K562 (cell line): ENCODE measurements around the gene C6orf89. TPM values are rescaled to one million over a fixed set of nuclear protein-coding genes. Genes with fewer than 3 reads are reported as not detected.

Experiments
- BCOR ChIP-seq: fragments of 450-650 bp; IDR thresholded peaks from 2 replicates; pipeline ENCODE4 v1.6.1; 2016
- BRD9 ChIP-seq: fragments of 450-650 bp; IDR thresholded peaks from 2 replicates; pipeline ENCODE4 v1.6.1; 2018; ENCODE audit warnings: low read depth; ENCODE audit not compliant: partially characterized antibody
- CEBPB ChIP-seq: fragments of 450-650 bp; IDR thresholded peaks from 2 replicates; pipeline ENCODE4 v1.6.1; 2016; ENCODE audit warnings: missing genetic modification characterization, missing compliant biosample characterization
- DPF2 ChIP-seq: fragments of 450-650 bp; IDR thresholded peaks from 2 replicates; pipeline ENCODE4 v1.6.1; 2016
- GTF2A2 ChIP-seq: IDR thresholded peaks from 2 replicates; pipeline ENCODE4 v1.6.1; 2016; ENCODE audit warnings: mild to moderate bottlenecking, missing genetic modification characterization, missing compliant biosample characterization
- GTF2E2 ChIP-seq: fragments of 200-800 bp; sonication (Bioruptor generic); IDR thresholded peaks from 2 replicates; pipeline ENCODE4 v1.6.1; 2016; ENCODE audit warnings: missing genetic modification characterization, missing compliant biosample characterization
- HCFC1 ChIP-seq: IDR thresholded peaks from 2 replicates; pipeline ENCODE4 v1.6.1; 2012; ENCODE audit warnings: low read depth, low read length, improper control_type of control experiment
- HDAC8 ChIP-seq: fragments of 450-650 bp; IDR thresholded peaks from 2 replicates; pipeline ENCODE4 v1.6.1; 2016; ENCODE audit warnings: mild to moderate bottlenecking, missing genetic modification characterization, moderate library complexity, missing compliant biosample characterization
- LEF1 ChIP-seq: fragments of 450-650 bp; IDR thresholded peaks from 2 replicates; pipeline ENCODE4 v1.6.1; 2016; ENCODE audit warnings: mild to moderate bottlenecking
- NFE2 ChIP-seq: IDR thresholded peaks from 2 replicates; pipeline ENCODE4 v1.6.1; 2014; ENCODE audit warnings: antibody characterized with exemption, low read depth
- RCOR1 ChIP-seq, 2 experiments: IDR thresholded peaks; 2 replicates each; pipeline ENCODE4 v1.6.1; 2012; ENCODE audit warnings: low read depth in 2 of 2, low read length in 2 of 2, borderline replicate concordance in 1 of 2, improper control_type of control experiment in 1 of 2
- RFX1 ChIP-seq: fragments of 450-650 bp; IDR thresholded peaks from 2 replicates; pipeline ENCODE4 v1.6.1; 2016; ENCODE audit warnings: mild to moderate bottlenecking, moderate library complexity
- SIX5 ChIP-seq, 2 experiments: IDR thresholded peaks; 2 replicates each; pipeline ENCODE4 v1.6.1; 2011; ENCODE audit warnings: low read length in 2 of 2, borderline replicate concordance in 1 of 2, low read depth in 1 of 2, mild to moderate bottlenecking in 1 of 2, moderate library complexity in 1 of 2; ENCODE audit not compliant: insufficient read depth in 1 of 2
- SREBF2 ChIP-seq: sonication (generic); formaldehyde crosslinking; IDR thresholded peaks from 2 replicates; pipeline ENCODE4 v1.4.0; 2020; ENCODE audit warnings: mild to moderate bottlenecking, missing genetic modification reagents
- TCFL5 ChIP-seq: fragments of 250-450 bp; sonication (Bioruptor Pico); conservative IDR thresholded peaks from 2 replicates; pipeline ENCODE4 v1.6.1; 2021; ENCODE audit warnings: mild to moderate bottlenecking, moderate library complexity, matching md5 sums
- polyA plus RNA-seq, 8 experiments: library from polyadenylated mRNA; depleted of rRNA in 4 of 8; stranded (reverse) in 5 of 8; unstranded in 3 of 8; fragments of >200 nt; fragmentation: Nextera tagmentation in 2 of 8; fragmentation: Illumina TruSeq in 1 of 8; extraction: Ambion mirVana in 2 of 8; extraction: Trizol in 1 of 8; gene quantifications; 2 replicates each; pipeline versions ENCODE4 v1.2.1 to v1.2.3, GENCODE V29; 2011 to 2014; ENCODE audit warnings: inconsistent platforms in 1 of 8, missing spikeins in 1 of 8
- total RNA-seq, 7 experiments: library from RNA; depleted of rRNA in 6 of 7; stranded (reverse); fragments of >200 nt in 6 of 7; fragmentation: Illumina TruSeq in 2 of 7; extraction: Trizol in 2 of 7; gene quantifications; 2 replicates each; pipeline versions ENCODE4 v1.2.1 to v1.2.3, GENCODE V29; 2011 to 2021; ENCODE audit warnings: low replicate concordance in 1 of 7
- TF ChIP-seq, protein P1 (sequence below): fragments of 250-450 bp; sonication (Bioruptor Pico); IDR thresholded peaks from 2 replicates; pipeline ENCODE4 v1.4.0; 2020; ENCODE audit warnings: borderline replicate concordance

The C6orf89 gene
- total and polyA plus RNA-seq, 9 of the 15 experiments (the other 6 are each of a cell fraction or from before 2014, with no cell fraction given), result 35.2 to 111 (median 58.5) TPM

DNA sequence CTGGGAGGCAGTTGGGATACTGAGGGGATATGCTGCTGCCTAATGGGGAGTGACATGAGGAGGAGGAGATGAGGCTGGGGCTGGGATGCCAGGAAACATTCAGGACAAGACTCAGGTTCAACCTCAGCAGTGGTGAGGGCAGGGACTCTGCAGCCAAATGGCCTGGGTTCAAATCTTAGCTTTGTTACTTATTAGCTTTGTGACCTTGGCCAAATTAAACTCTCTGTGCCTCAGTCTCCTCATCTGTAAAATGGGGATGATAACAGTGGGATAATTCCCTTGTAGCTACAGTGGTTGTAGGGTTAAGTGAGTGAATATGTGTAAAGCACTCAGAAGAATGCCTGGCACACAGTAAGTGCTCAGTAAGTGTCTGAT, 70.7 kb downstream of the C6orf89 start (continued):
- TF ChIP-seq, protein P1, sequence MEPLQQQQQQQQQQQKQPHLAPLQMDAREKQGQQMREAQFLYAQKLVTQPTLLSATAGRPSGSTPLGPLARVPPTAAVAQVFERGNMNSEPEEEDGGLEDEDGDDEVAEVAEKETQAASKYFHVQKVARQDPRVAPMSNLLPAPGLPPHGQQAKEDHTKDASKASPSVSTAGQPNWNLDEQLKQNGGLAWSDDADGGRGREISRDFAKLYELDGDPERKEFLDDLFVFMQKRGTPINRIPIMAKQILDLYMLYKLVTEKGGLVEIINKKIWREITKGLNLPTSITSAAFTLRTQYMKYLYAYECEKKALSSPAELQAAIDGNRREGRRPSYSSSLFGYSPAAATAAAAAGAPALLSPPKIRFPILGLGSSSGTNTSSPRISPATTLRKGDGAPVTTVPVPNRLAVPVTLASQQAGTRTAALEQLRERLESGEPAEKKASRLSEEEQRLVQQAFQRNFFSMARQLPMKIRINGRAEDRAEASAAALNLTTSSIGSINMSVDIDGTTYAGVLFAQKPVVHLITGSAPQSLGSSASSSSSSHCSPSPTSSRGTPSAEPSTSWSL (CRISPR knock-in tag), result no peak
- no peak for TF ChIP-seq DPF2
- peak; percentile 30 for TF ChIP-seq BRD9
- TF ChIP-seq HDAC8 (tag), result no peak
- no peak for TF ChIP-seq RFX1
- 0 out of 4 replicates have a peak, but pooled peaks of 1 of the 2 experiments have one; percentile 11 for TF ChIP-seq RCOR1 (IDR thresholded peaks at IDR 0.05; ENCODE audit: borderline replicate concordance in 1 of 2, low read depth in 2 of 2, low read length in 2 of 2)
- no peak for TF ChIP-seq GTF2A2 (tag)
- no peak for TF ChIP-seq CEBPB
- TF ChIP-seq GTF2E2 (tag), result no peak
- no peak for TF ChIP-seq SREBF2 (CRISPR knock-in tag)
- no peak for TF ChIP-seq LEF1
- TF ChIP-seq TCFL5 (CRISPR knock-in tag), result no peak
- TF ChIP-seq SIX5 (IDR thresholded peaks at IDR 0.05; ENCODE audit: borderline replicate concordance in 1 of 2, insufficient read depth in 1 of 2, low read depth in 1 of 2, low read length in 2 of 2), result no peak
- TF ChIP-seq BCOR, result peak; percentile 85
- no peak for TF ChIP-seq HCFC1
- TF ChIP-seq NFE2, result no peak
